ENCODE results near the gene KCNC1.

Gene KCNC1

GRCh38 chr11:17801166-17801565 lies 66.6 kb downstream of the KCNC1 start:
- TF ChIP-seq CREB5 (CRISPR knock-in tag; IDR thresholded peaks at IDR 0.05; ENCODE audit: low read depth) (no peak), ZFP30 (CRISPR knock-in tag; IDR thresholded peaks at IDR 0.05) (no peak), SNAI2 (CRISPR knock-in tag; IDR thresholded peaks at IDR 0.05) (no peak), ZNF8 (CRISPR knock-in tag; IDR thresholded peaks at IDR 0.05) (no peak), GLIS3 (CRISPR knock-in tag; IDR thresholded peaks at IDR 0.05) (no peak), PATZ1 (CRISPR knock-in tag; IDR thresholded peaks at IDR 0.05; ENCODE audit: borderline replicate concordance) (no peak), ZFP3 (CRISPR knock-in tag; IDR thresholded peaks at IDR 0.05) (no peak), RARB (CRISPR knock-in tag; IDR thresholded peaks at IDR 0.05) (no peak), OSR1 (CRISPR knock-in tag; IDR thresholded peaks at IDR 0.05) (no peak), ZNF70 (CRISPR knock-in tag; IDR thresholded peaks at IDR 0.05) (no peak), TCF4 (CRISPR knock-in tag; IDR thresholded peaks at IDR 0.05; ENCODE audit: borderline replicate concordance) (no peak), BACH2 (CRISPR knock-in tag; IDR thresholded peaks at IDR 0.05; ENCODE audit: borderline replicate concordance) (no peak), CSRNP3 (CRISPR knock-in tag; IDR thresholded peaks at IDR 0.05) (no peak), ISL1 (CRISPR knock-in tag; IDR thresholded peaks at IDR 0.05) (no peak), ZNF565 (CRISPR knock-in tag; conservative IDR thresholded peaks at IDR 0.05; ENCODE audit: low read depth) (no peak), PPARA (CRISPR knock-in tag; IDR thresholded peaks at IDR 0.05; ENCODE audit: borderline replicate concordance) (no peak), CSDC2 (CRISPR knock-in tag; IDR thresholded peaks at IDR 0.05) (no peak), ARNTL (CRISPR knock-in tag; IDR thresholded peaks at IDR 0.05; ENCODE audit: borderline replicate concordance, low read depth) (no peak)
- TF ChIP-seq, protein P1, sequence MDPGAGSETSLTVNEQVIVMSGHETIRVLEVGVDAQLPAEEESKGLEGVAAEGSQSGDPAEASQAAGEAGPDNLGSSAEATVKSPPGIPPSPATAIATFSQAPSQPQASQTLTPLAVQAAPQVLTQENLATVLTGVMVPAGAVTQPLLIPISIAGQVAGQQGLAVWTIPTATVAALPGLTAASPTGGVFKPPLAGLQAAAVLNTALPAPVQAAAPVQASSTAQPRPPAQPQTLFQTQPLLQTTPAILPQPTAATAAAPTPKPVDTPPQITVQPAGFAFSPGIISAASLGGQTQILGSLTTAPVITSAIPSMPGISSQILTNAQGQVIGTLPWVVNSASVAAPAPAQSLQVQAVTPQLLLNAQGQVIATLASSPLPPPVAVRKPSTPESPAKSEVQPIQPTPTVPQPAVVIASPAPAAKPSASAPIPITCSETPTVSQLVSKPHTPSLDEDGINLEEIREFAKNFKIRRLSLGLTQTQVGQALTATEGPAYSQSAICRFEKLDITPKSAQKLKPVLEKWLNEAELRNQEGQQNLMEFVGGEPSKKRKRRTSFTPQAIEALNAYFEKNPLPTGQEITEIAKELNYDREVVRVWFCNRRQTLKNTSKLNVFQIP (CRISPR knock-in tag; IDR thresholded peaks at IDR 0.05; ENCODE audit: borderline replicate concordance, low read depth) = no peak
- no peak for ATAC-seq

- no peak for ATAC-seq
Measured at GRCh38 chr11:17802491-17802890, 67.9 kb downstream of the KCNC1 start.

More at GRCh38 chr11:17802491-17802890, 67.9 kb downstream of the KCNC1 start:
- TF ChIP-seq PATZ1 (CRISPR knock-in tag; IDR thresholded peaks at IDR 0.05; ENCODE audit: borderline replicate concordance) = no peak
- no peak for TF ChIP-seq CSDC2 (CRISPR knock-in tag; IDR thresholded peaks at IDR 0.05)
- no peak for TF ChIP-seq ARNTL (CRISPR knock-in tag; IDR thresholded peaks at IDR 0.05; ENCODE audit: borderline replicate concordance, low read depth)
- TF ChIP-seq ZC3H10 (CRISPR knock-in tag; IDR thresholded peaks at IDR 0.05) = no peak
- TF ChIP-seq OSR1 (CRISPR knock-in tag; IDR thresholded peaks at IDR 0.05) = no peak
- no peak for TF ChIP-seq GLIS3 (CRISPR knock-in tag; IDR thresholded peaks at IDR 0.05)
- no peak for TF ChIP-seq ZFP3 (CRISPR knock-in tag; IDR thresholded peaks at IDR 0.05)
- no peak for TF ChIP-seq ISL1 (CRISPR knock-in tag; IDR thresholded peaks at IDR 0.05)
- TF ChIP-seq BACH2 (CRISPR knock-in tag; IDR thresholded peaks at IDR 0.05; ENCODE audit: borderline replicate concordance) = no peak
- no peak for TF ChIP-seq PPARA (CRISPR knock-in tag; IDR thresholded peaks at IDR 0.05; ENCODE audit: borderline replicate concordance)
- no peak for TF ChIP-seq ZNF70 (CRISPR knock-in tag; IDR thresholded peaks at IDR 0.05)
